ENCODE data around the gene ATRIP. TPM values are rescaled to one million over a fixed set of nuclear protein-coding genes. Genes with fewer than 3 reads are reported as not detected.
A peak's percentile ranks its signal among the peaks of the same experiment; 100 is the strongest.

Gene ATRIP
- total and polyA plus RNA-seq, 4 donors: 1.7 to 4.6 (median 2.9) TPM

DNA sequence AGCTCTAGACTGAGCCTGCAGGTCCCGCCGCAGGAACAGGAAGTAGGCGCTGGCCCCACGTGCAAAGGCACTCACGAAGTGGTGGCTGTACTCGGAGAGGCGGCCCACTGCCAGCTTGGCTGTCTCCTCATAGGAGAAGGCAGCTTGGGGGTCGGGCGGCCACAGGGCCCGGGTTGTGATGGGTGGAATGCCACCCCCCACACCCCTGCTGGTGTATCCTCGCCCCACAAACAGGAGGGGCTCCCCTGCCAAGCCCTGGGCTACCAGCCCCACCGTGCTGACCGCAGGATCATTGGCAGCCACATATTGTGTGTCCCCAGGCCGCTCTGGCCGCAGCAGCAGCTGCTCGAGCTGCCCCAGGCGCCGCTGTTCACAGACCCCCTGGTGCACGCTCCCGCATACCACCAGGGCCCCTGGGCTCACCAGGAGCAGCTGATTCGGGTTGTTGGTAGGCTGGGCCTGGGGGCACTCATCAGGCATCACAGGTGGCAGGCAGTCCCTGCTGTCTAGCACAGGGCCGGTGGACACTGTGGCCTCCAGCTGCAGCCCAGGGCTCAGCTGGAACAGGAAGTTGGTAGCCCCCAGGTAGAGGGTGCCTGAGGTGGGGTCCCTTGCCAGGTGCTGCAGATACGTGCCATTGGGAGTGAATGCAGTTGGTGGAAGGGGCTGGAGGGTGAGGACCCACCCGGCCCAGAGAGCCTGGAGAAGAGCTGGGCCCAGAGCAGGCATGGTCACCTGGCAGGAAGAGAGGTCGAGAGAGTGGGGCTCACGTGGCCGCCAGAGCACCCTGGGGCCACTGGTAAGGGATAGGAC lies 22.4 kb upstream of the ATRIP start:
- TF ChIP-seq RXRA (IDR thresholded peaks at IDR 0.05) (no peak), GABPA (IDR thresholded peaks at IDR 0.05 in 1 of 2, conservative IDR thresholded peaks at IDR 0.05 in 1 of 2) (no peak), SP1 (IDR thresholded peaks at IDR 0.05) (no peak), JUND (IDR thresholded peaks at IDR 0.05) (no peak)
- TF ChIP-seq, protein P1, sequence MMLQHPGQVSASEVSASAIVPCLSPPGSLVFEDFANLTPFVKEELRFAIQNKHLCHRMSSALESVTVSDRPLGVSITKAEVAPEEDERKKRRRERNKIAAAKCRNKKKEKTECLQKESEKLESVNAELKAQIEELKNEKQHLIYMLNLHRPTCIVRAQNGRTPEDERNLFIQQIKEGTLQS (IDR thresholded peaks at IDR 0.05): no peak

DNA sequence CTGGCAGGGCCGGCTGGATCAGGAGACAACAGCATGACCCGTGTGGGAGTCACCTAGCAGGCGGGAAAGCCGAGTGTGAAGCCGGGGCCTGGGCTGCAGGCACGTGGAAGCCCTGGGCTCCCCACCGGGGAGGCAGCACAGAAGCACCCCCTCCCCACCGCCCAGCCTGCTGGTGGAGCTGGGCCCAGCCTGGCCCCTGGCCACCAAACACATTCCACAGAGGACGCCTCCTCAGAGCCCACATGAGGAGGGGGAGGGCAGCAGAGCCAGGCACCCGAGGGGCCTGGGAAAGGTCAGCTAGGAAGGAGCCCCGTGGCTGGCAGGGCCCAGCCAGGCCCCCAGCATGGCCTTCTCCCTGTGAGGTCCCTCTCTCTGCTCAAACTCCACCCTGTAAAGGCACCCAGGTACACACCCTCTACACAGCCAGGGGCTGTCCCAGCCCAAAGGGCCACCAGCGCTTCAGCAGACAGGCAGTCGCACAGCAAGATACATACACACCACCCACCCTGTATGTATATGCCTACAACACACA lies 21.2 kb upstream of the ATRIP start:
- Histone ChIP-seq H3K4me1 (ENCODE audit: control insufficient read depth in 4 of 4, insufficient read depth in 4 of 4, low read length in 3 of 4) (peaks cover 27 to 78% (median 56%) of the 10 kb centered on the region in 4 donors), H3K27me3 (ENCODE audit: control insufficient read depth in 4 of 4, insufficient read depth in 4 of 4, low read length in 3 of 4) (no peaks in the 10 kb centered on the region), H3K4me3 (ENCODE audit: low read depth in 1 of 3, low read length in 3 of 3) (no peak overlapping the region), H3K27ac (ENCODE audit: low read depth in 1 of 2, low read length in 2 of 2) (peak overlapping the region; percentile 43 to 44), H3K36me3 (ENCODE audit: control insufficient read depth in 4 of 4, insufficient read depth in 3 of 4, low read depth in 1 of 4, low read length in 3 of 4) (peaks cover 0 to 7% (median 2%) of the 10 kb centered on the region in 4 donors), H3K9me3 (ENCODE audit: control insufficient read depth in 4 of 4, low read length in 3 of 4) (no peaks in the 10 kb centered on the region), H3K9ac (ENCODE audit: low read depth in 1 of 2, low read length in 2 of 2) (no peak overlapping the region)
- no peak for DNase-seq (ENCODE audit: low spot score)
- 38% methylated on average over 13 of the region's 13 CpGs for WGBS
- no peak for TF ChIP-seq EGR1 (IDR thresholded peaks at IDR 0.05; ENCODE audit: low read depth in 2 of 2)
- no peak for TF ChIP-seq RXRA (IDR thresholded peaks at IDR 0.05)
- TF ChIP-seq, protein P2, sequence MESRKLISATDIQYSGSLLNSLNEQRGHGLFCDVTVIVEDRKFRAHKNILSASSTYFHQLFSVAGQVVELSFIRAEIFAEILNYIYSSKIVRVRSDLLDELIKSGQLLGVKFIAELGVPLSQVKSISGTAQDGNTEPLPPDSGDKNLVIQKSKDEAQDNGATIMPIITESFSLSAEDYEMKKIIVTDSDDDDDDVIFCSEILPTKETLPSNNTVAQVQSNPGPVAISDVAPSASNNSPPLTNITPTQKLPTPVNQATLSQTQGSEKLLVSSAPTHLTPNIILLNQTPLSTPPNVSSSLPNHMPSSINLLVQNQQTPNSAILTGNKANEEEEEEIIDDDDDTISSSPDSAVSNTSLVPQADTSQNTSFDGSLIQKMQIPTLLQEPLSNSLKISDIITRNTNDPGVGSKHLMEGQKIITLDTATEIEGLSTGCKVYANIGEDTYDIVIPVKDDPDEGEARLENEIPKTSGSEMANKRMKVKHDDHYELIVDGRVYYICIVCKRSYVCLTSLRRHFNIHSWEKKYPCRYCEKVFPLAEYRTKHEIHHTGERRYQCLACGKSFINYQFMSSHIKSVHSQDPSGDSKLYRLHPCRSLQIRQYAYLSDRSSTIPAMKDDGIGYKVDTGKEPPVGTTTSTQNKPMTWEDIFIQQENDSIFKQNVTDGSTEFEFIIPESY (IDR thresholded peaks at IDR 0.05): no peak
- TF ChIP-seq, protein P1 (IDR thresholded peaks at IDR 0.05): no peak
- no peak for TF ChIP-seq TAF1 (conservative IDR thresholded peaks at IDR 0.05)
- TF ChIP-seq, protein P3, sequence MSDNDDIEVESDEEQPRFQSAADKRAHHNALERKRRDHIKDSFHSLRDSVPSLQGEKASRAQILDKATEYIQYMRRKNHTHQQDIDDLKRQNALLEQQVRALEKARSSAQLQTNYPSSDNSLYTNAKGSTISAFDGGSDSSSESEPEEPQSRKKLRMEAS (IDR thresholded peaks at IDR 0.05): no peak
- TF ChIP-seq JUND (IDR thresholded peaks at IDR 0.05): no peak
- TF ChIP-seq, protein P4, sequence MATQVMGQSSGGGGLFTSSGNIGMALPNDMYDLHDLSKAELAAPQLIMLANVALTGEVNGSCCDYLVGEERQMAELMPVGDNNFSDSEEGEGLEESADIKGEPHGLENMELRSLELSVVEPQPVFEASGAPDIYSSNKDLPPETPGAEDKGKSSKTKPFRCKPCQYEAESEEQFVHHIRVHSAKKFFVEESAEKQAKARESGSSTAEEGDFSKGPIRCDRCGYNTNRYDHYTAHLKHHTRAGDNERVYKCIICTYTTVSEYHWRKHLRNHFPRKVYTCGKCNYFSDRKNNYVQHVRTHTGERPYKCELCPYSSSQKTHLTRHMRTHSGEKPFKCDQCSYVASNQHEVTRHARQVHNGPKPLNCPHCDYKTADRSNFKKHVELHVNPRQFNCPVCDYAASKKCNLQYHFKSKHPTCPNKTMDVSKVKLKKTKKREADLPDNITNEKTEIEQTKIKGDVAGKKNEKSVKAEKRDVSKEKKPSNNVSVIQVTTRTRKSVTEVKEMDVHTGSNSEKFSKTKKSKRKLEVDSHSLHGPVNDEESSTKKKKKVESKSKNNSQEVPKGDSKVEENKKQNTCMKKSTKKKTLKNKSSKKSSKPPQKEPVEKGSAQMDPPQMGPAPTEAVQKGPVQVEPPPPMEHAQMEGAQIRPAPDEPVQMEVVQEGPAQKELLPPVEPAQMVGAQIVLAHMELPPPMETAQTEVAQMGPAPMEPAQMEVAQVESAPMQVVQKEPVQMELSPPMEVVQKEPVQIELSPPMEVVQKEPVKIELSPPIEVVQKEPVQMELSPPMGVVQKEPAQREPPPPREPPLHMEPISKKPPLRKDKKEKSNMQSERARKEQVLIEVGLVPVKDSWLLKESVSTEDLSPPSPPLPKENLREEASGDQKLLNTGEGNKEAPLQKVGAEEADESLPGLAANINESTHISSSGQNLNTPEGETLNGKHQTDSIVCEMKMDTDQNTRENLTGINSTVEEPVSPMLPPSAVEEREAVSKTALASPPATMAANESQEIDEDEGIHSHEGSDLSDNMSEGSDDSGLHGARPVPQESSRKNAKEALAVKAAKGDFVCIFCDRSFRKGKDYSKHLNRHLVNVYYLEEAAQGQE (IDR thresholded peaks at IDR 0.05): no peak
- TF ChIP-seq HNF4A (conservative IDR thresholded peaks at IDR 0.05): no peak
- no peak for TF ChIP-seq RAD21 (IDR thresholded peaks at IDR 0.05)
- TF ChIP-seq, protein P5, sequence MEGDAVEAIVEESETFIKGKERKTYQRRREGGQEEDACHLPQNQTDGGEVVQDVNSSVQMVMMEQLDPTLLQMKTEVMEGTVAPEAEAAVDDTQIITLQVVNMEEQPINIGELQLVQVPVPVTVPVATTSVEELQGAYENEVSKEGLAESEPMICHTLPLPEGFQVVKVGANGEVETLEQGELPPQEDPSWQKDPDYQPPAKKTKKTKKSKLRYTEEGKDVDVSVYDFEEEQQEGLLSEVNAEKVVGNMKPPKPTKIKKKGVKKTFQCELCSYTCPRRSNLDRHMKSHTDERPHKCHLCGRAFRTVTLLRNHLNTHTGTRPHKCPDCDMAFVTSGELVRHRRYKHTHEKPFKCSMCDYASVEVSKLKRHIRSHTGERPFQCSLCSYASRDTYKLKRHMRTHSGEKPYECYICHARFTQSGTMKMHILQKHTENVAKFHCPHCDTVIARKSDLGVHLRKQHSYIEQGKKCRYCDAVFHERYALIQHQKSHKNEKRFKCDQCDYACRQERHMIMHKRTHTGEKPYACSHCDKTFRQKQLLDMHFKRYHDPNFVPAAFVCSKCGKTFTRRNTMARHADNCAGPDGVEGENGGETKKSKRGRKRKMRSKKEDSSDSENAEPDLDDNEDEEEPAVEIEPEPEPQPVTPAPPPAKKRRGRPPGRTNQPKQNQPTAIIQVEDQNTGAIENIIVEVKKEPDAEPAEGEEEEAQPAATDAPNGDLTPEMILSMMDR (IDR thresholded peaks at IDR 0.05; ENCODE audit: low read depth, low read length, missing input control): no peak
- no peak for TF ChIP-seq SP1 (IDR thresholded peaks at IDR 0.05)
- no peak for TF ChIP-seq GABPA (IDR thresholded peaks at IDR 0.05 in 1 of 2, conservative IDR thresholded peaks at IDR 0.05 in 1 of 2)
- TF ChIP-seq YY1 (IDR thresholded peaks at IDR 0.05): no peak
- TF ChIP-seq HNF4G (IDR thresholded peaks at IDR 0.05): no peak
- no peak for TF ChIP-seq NR2F2 (IDR thresholded peaks at IDR 0.05)
- no peak for TF ChIP-seq FOXA2 (IDR thresholded peaks at IDR 0.05)

More for the DNA sequence above, 22.4 kb upstream of the ATRIP start:
- Histone ChIP-seq H3K4me1 (ENCODE audit: control insufficient read depth in 4 of 4, insufficient read depth in 4 of 4, low read length in 3 of 4) (peaks cover 27 to 74% (median 53%) of the 10 kb centered on the region in 4 donors), H3K9me3 (ENCODE audit: control insufficient read depth in 4 of 4, low read length in 3 of 4) (no peaks in the 10 kb centered on the region), H3K4me3 (ENCODE audit: low read depth in 1 of 3, low read length in 3 of 3) (no peak overlapping the region), H3K9ac (ENCODE audit: low read depth in 1 of 2, low read length in 2 of 2) (no peak overlapping the region), H3K36me3 (ENCODE audit: control insufficient read depth in 4 of 4, insufficient read depth in 3 of 4, low read depth in 1 of 4, low read length in 3 of 4) (peaks cover 0 to 12% (median 5%) of the 10 kb centered on the region in 4 donors), H3K27me3 (ENCODE audit: control insufficient read depth in 4 of 4, insufficient read depth in 4 of 4, low read length in 3 of 4) (no peaks in the 10 kb centered on the region), H3K27ac (ENCODE audit: low read depth in 1 of 2, low read length in 2 of 2) (no peak overlapping the region)
- 87% methylated on average over 27 of the region's 27 CpGs for WGBS
- DNase-seq (ENCODE audit: low spot score): no peak

Data from liver (tissue), 9 donors.